Sciatic nerve (tissue), 2 donors: ENCODE results near the gene LGALS14. TPM values are rescaled to one million over a fixed set of nuclear protein-coding genes. Genes with fewer than 3 reads are reported as not detected.

Experiments
- ATAC-seq: fragments of 200-7000 bp; cut with Tn5 transposase; one replicate; pipeline ENCODE4 v1.9.1; 2020; ENCODE audit warnings: mild to moderate bottlenecking, moderate library complexity
- DNase-seq: peaks from one replicate; pipeline ENCODE4 v3.0.0-alpha.2; 2020; ENCODE audit warnings: low spot score
- intact Hi-C: fragments of 100-400 bp; cut with DNase I; formaldehyde crosslinking; loops from one replicate; pipeline ENCODE4 v1.14.2; 2022
- total RNA-seq: library from RNA; stranded (reverse); fragmentation: NEBNext Ultra II Directional; extraction: Animal tissue kit (Norgen Biotek cat#: 25700); gene quantifications from one replicate; pipeline ENCODE4 v1.2.1, GENCODE V29; 2021
- donor health status: DM: no; HTN: no; CAD: no.
- donor health status: DM: no; HTN: no; CAD: no.

The LGALS14 gene
- total RNA-seq, 1 donor from 2014 or later, result not detected

- intact Hi-C loops, result no loop called here
- ATAC-seq (no peak), DNase-seq (no peak)
Observed at GRCh38 chr19:39737351-39737750, 33.1 kb downstream of the LGALS14 start.

GRCh38 chr19:39737891-39738290 lies 33.6 kb downstream of the LGALS14 start, which contains the start of gene CLC:
CLC (minus strand) TSS chr19:39738029; CDS start chr19:39737952, 77 bp downstream.
- ATAC-seq (no peak), DNase-seq (no peak)
- intact Hi-C loops, result no loop called here

GRCh38 chr19:39738814-39739213 lies 34.5 kb downstream of the LGALS14 start:
- DNase-seq, result no peak
- no peak for ATAC-seq
- intact Hi-C loops, result no loop called here

GRCh38 chr19:39740395-39740794 lies 36.1 kb downstream of the LGALS14 start:
- intact Hi-C loops, result no loop called here
- ATAC-seq, result no peak
- DNase-seq, result no peak

GRCh38 chr19:39745643-39746042 lies 41.4 kb downstream of the LGALS14 start:
- no peak for DNase-seq
- intact Hi-C loops, result no loop called here
- no peak for ATAC-seq

GRCh38 chr19:39746836-39747529 lies 42.7 kb downstream of the LGALS14 start:
- DNase-seq (no peak), ATAC-seq (no peak)
- intact Hi-C loops, result no loop called here

- ATAC-seq, result no peak
- intact Hi-C loops, result no loop called here
- no peak for DNase-seq
Observed at GRCh38 chr19:39749981-39750380, 45.7 kb downstream of the LGALS14 start.

GRCh38 chr19:39752390-39752789 lies 48.1 kb downstream of the LGALS14 start:
- ATAC-seq, result no peak
- intact Hi-C loops, result no loop called here
- DNase-seq, result no peak

GRCh38 chr19:39752795-39753194 lies 48.5 kb downstream of the LGALS14 start:
- intact Hi-C loops, result no loop called here
- no peak for ATAC-seq
- no peak for DNase-seq

GRCh38 chr19:39754544-39754943 lies 50.3 kb downstream of the LGALS14 start:
- DNase-seq (no peak), ATAC-seq (no peak)
- intact Hi-C loops, result no loop called here

- ATAC-seq, result no peak
- intact Hi-C loops, result no loop called here
Observed at GRCh38 chr19:39754971-39755370, 50.7 kb downstream of the LGALS14 start.

More at GRCh38 chr19:39754971-39755370, 50.7 kb downstream of the LGALS14 start:
- no peak for DNase-seq

Other genes starting within 250 kb of the LGALS14 start
- 38.3 TPM for gene TIMM50, start 223.6 kb upstream of the LGALS14 start, total RNA-seq
- gene DLL3, start 205.5 kb upstream of the LGALS14 start, total RNA-seq, result not detected
- not detected for gene SELENOV, start 189.3 kb upstream of the LGALS14 start, total RNA-seq
- 4.3 TPM for gene EID2B, start 171.6 kb upstream of the LGALS14 start, total RNA-seq
- 11.8 TPM for gene EID2, start 164.3 kb upstream of the LGALS14 start, total RNA-seq
- not detected for gene LGALS13, start 102.0 kb upstream of the LGALS14 start, total RNA-seq
- not detected for gene LGALS16, start 48.6 kb upstream of the LGALS14 start, total RNA-seq
- gene CLC, start 33.5 kb downstream of the LGALS14 start, total RNA-seq, result 1.4 TPM
- not detected for gene LEUTX, start 74.4 kb downstream of the LGALS14 start, total RNA-seq
- 18.3 TPM for gene DYRK1B, start 129.7 kb downstream of the LGALS14 start, total RNA-seq
- gene FBL, start 141.9 kb downstream of the LGALS14 start, total RNA-seq, result 132 TPM
- gene FCGBP, start 230.2 kb downstream of the LGALS14 start, total RNA-seq, result 83.1 TPM